PFSK-1 (cell line): ENCODE data around the gene METTL17. TPM values are rescaled to one million over a fixed set of nuclear protein-coding genes. Genes with fewer than 3 reads are reported as not detected.
"Not testable (repeated sequence)": the region's sequence is repeated elsewhere in the genome, so short reads cannot be mapped to it uniquely, and the experiment has no call there.

Experiments used
- FOXP2 ChIP-seq: optimal IDR thresholded peaks from 2 replicates; pipeline ENCODE3; 2011; ENCODE audit warnings: borderline replicate concordance, control low read depth, inconsistent platforms; ENCODE audit not compliant: insufficient read depth; ENCODE audit errors: extremely low read length, extremely low read depth
- POLR2AphosphoS5 ChIP-seq: IDR thresholded peaks from 2 replicates; pipeline ENCODE4 v1.6.1; 2012; ENCODE audit warnings: low read depth, mild to moderate bottlenecking, control low read depth, low read length, moderate library complexity
- REST ChIP-seq, 2 experiments: IDR thresholded peaks; 2 replicates each; pipeline versions ENCODE4 v1.6.1 to v1.8.0; 2011 to 2012; ENCODE audit warnings: low read depth in 2 of 2, low read length in 2 of 2, control low read depth in 1 of 2, inconsistent platforms in 1 of 2, mild to moderate bottlenecking in 1 of 2, moderate library complexity in 1 of 2; ENCODE audit not compliant: insufficient read depth in 1 of 2
- SIN3A ChIP-seq: IDR thresholded peaks from 2 replicates; pipeline ENCODE4 v1.6.1; 2012; ENCODE audit warnings: mild to moderate bottlenecking, low read length, moderate library complexity, borderline replicate concordance; ENCODE audit not compliant: insufficient read depth
- TAF1 ChIP-seq: IDR thresholded peaks from 2 replicates; pipeline ENCODE4 v1.6.1; 2012; ENCODE audit warnings: low read length, control low read depth, borderline replicate concordance; ENCODE audit not compliant: insufficient read depth
- polyA plus RNA-seq: library from polyadenylated mRNA; unstranded; fragments of >200 nt; gene quantifications from one replicate; pipeline ENCODE4 v1.2.1, GENCODE V29; 2012; ENCODE audit warnings: low read depth, missing spikeins; ENCODE audit not compliant: insufficient read length

The METTL17 gene
- polyA plus RNA-seq: 38.7 TPM

- TF ChIP-seq POLR2AphosphoS5 (peak; percentile 63), REST (IDR thresholded peaks at IDR 0.05; ENCODE audit: insufficient read depth in 1 of 2, low read depth in 2 of 2, low read length in 2 of 2) (no peak)
Observed at GRCh38 chr14:20989787-20990600, at the start of gene METTL17. METTL17 (plus strand) TSS chr14:20989980; CDS start chr14:20990003, 23 bp downstream.

- TF ChIP-seq REST (IDR thresholded peaks at IDR 0.05; ENCODE audit: insufficient read depth in 1 of 2, low read depth in 2 of 2, low read length in 2 of 2); TAF1; FOXP2: not testable (repeated sequence)
Observed at GRCh38 chr14:20954736-20955537, 34.8 kb upstream of the METTL17 start, which contains the start of gene RNASE2. RNASE2 (plus strand) TSS chr14:20955487; CDS start chr14:20955772, 285 bp downstream.

- no peak for TF ChIP-seq FOXP2
- no peak for TF ChIP-seq REST (IDR thresholded peaks at IDR 0.05; ENCODE audit: insufficient read depth in 1 of 2, low read depth in 2 of 2, low read length in 2 of 2)
- no peak for TF ChIP-seq POLR2AphosphoS5
- TF ChIP-seq SIN3A: no peak
- TF ChIP-seq TAF1: no peak
Observed at GRCh38 chr14:20956376-20956976, 33.3 kb upstream of the METTL17 start.

- no peak for TF ChIP-seq FOXP2
- no peak for TF ChIP-seq SIN3A
- no peak for TF ChIP-seq POLR2AphosphoS5
- TF ChIP-seq REST (IDR thresholded peaks at IDR 0.05; ENCODE audit: insufficient read depth in 1 of 2, low read depth in 2 of 2, low read length in 2 of 2): no peak
- TF ChIP-seq TAF1: no peak
Observed at GRCh38 chr14:20969336-20969735, 20.4 kb upstream of the METTL17 start.
